Measurements from ENCODE around the gene MPHOSPH10.
"Not testable (repeated sequence)": the region's sequence is repeated elsewhere in the genome, so short reads cannot be mapped to it uniquely, and the experiment has no call there.

The MPHOSPH10 gene, protein sequence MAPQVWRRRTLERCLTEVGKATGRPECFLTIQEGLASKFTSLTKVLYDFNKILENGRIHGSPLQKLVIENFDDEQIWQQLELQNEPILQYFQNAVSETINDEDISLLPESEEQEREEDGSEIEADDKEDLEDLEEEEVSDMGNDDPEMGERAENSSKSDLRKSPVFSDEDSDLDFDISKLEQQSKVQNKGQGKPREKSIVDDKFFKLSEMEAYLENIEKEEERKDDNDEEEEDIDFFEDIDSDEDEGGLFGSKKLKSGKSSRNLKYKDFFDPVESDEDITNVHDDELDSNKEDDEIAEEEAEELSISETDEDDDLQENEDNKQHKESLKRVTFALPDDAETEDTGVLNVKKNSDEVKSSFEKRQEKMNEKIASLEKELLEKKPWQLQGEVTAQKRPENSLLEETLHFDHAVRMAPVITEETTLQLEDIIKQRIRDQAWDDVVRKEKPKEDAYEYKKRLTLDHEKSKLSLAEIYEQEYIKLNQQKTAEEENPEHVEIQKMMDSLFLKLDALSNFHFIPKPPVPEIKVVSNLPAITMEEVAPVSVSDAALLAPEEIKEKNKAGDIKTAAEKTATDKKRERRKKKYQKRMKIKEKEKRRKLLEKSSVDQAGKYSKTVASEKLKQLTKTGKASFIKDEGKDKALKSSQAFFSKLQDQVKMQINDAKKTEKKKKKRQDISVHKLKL

GRCh38 chr2:71130152-71130904 lies at the start of gene MPHOSPH10, which contains the start of gene MCEE:
MPHOSPH10 (plus strand) TSS chr2:71130634; CDS start chr2:71130666, 32 bp downstream.
MCEE (minus strand) TSS chr2:71130229; CDS start chr2:71130219, 10 bp downstream.
- DNase-seq (ENCODE audit: low read depth) = peak; percentile 74

- no peak for DNase-seq (ENCODE audit: low read depth)
Measured at GRCh38 chr2:71082402-71083252, 47.8 kb upstream of the MPHOSPH10 start.

GRCh38 chr2:71083297-71083696 lies 47.1 kb upstream of the MPHOSPH10 start:
- not testable (repeated sequence) for DNase-seq (ENCODE audit: low read depth)

DNA sequence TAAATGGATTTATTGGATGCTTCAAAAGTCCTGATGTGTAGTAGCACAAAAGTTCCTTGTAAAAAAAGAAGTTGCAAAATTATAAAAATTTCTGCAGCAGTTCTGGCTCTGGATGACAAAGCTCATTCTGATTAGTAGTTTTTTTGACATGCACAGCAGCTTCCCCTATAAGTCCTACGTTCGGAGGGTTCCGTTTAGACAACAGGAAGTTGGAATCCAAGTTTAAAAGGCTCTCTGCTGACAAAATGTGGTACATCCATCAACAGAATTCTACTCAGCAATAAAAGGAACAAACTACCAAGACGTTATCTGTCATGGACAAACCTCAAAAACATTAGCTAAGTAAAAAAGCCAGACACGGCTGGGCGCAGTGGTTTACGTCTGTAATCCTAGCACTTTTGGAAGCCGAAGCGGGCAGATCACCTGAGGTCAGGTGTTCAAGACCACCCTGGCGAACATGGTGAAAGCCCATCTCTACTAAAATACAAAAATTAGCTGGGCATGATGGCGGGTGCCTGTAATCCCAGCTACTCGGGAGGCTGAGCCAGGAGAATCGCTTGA lies 46.6 kb upstream of the MPHOSPH10 start:
- not testable (repeated sequence) for DNase-seq (ENCODE audit: low read depth)

- DNase-seq (ENCODE audit: low read depth) = not testable (repeated sequence)
Measured at GRCh38 chr2:71085325-71086003, 45.0 kb upstream of the MPHOSPH10 start.

GRCh38 chr2:71089475-71089874 lies 41.0 kb upstream of the MPHOSPH10 start:
- DNase-seq (ENCODE audit: low read depth) = not testable (repeated sequence)

DNA sequence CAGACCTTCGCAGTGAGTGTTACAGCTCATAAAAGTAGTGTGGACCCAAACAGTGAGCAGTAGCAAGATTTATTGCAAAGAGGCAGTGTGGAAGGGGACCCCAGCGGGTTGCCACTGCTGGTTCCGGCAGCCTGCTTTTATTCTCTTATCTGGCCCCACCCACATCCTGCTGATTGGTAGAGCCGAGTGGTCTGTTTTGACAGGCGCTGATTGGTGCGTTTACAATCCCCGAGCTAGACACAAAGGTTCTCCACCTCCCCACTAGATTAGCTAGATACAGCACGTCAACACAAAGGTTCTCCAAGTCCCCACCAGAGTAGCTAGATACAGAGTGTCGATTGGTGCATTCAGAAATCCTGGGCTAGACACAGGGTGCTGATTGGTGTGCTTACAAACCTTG lies 38.6 kb upstream of the MPHOSPH10 start:
- not testable (repeated sequence) for DNase-seq (ENCODE audit: low read depth)

GRCh38 chr2:71092491-71093260 lies 37.8 kb upstream of the MPHOSPH10 start:
- DNase-seq (ENCODE audit: low read depth) = not testable (repeated sequence)

GRCh38 chr2:71100195-71100964 lies 30.1 kb upstream of the MPHOSPH10 start:
- DNase-seq (ENCODE audit: low read depth) = no peak

GRCh38 chr2:71101656-71102055 lies 28.8 kb upstream of the MPHOSPH10 start:
- no peak for DNase-seq (ENCODE audit: low read depth)

DNA sequence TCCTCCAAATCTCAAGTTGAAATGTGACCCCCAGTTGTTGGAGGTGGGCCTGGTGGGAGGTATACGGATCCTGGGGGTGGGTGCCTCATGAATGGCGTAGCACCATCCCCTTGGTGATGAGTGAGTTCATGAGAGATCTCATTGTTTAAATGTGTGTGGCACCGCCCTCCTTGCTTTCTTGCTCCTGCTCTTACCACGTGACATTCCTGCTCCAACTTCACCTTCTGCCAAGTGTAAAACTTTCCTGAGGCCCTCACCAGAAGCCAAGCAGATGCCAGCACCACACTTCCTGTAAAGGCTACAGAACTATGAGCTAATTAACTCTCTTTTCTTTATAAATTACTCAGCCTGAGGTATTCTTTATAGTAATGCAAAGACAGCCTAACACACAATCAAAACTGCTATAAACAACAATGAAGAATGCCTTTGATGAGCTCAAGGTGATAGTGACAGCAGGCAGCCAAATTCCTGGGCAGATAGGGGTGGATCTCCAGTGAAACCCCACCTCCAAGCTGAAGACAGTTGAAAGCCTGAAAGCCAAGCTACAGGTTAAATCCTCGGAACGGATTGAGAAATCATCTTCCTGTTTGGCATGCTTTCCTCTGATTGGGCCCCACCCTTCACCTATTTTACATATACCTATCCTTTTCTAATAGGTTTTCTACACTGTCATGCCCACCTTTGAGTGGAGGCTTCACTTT lies 27.3 kb upstream of the MPHOSPH10 start:
- DNase-seq (ENCODE audit: low read depth) = no peak

GRCh38 chr2:71103809-71104208 lies 26.6 kb upstream of the MPHOSPH10 start:
- no peak for DNase-seq (ENCODE audit: low read depth)

GRCh38 chr2:71106463-71106862 lies 24.0 kb upstream of the MPHOSPH10 start:
- not testable (repeated sequence) for DNase-seq (ENCODE audit: low read depth)

DNA sequence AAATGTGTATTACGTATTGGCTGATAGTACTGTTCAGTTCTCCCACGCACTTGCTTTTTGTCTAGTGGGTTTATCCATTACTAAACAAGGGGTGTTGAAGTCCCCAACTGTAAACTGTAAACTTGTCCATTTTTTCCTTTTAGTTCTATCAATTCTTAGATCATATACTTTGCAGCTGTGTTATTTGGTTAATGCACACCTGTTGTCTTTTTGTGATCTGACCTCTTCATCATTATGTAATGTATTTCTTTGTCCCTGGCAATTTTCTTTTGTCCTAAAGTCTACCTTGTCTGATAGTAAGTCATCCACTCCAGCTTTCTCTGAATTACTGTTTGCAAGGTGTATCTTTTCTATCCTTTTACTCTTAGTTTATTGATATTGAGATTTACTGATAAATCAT lies 22.3 kb upstream of the MPHOSPH10 start:
- no peak for DNase-seq (ENCODE audit: low read depth)

DNA sequence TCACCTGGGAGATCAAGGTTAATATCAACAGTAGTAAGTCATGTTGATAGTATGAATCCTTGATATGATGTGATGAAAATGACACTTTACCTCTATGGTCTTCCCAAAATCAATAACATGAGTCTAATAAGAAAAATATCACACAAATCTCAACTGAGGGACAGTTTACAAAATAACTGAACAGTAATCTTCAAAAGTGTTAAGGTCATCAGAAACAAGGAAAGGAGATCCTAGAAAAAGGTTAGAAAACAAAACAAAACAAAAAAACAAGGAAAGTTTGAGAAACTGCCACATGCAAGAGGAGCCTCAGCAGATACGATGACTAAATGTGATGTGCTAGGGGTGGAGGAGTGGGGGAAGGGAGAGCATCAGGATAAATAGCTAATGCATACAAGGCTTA lies 16.6 kb upstream of the MPHOSPH10 start:
- no peak for DNase-seq (ENCODE audit: low read depth)

DNA sequence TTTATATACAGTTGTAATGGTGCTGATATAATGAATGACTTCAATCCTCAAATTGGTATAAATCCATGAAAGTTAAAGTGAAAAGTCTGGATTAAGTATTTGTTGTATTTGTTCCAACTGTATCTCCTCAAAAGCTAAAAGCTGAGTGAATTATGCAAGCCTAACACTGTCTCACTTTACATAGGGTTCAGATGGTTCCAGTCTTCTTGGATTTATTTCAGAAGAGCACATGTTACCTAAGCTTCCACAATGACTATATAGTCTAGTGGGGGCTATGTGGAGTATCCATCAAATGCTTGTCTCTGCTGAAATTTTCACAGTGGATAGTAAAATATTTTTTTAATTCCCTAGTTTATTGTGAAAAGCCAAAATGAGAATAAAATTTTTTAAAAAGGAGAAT lies 13.4 kb upstream of the MPHOSPH10 start:
- no peak for DNase-seq (ENCODE audit: low read depth)

DNA sequence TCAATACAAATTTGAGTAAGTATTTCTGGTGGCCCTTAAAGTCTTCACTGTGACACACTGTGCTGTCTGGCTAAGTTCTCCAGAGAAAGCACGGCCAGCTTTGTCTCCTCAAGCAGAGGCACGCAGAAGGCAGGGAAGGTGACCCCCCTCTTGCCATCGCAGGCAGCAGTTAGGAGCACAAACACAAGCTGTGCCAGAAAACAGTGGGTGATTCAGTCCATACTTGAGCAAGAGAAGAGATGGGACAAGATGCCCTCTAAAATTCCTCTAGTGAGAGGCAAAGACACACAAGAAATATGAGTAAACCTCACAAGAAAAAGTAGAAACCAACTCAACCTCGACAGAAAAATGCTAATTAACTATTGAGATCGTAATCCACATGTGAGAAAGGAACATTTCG lies 10.2 kb upstream of the MPHOSPH10 start:
- DNase-seq (ENCODE audit: low read depth) = no peak

DNA sequence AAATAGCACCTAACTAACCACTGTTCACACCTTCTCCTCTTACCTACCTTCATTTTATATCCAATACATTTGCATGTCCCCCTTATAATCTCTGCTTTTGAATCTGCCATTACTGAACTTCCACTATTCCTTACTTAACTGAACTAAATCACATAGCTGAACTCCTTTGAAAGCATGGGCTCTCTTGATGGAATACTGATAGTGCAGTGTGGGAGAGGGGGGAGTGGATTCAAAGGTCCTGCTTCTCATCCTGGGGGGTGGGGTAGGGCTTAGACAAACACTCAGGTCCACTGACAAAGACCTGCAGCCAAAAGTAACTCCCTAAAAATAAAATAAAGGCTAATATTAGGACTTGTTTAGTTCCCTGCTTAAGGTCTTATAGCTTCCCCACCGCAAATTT lies 9.0 kb upstream of the MPHOSPH10 start:
- no peak for DNase-seq (ENCODE audit: low read depth)

All from stimulated activated CD8-positive, alpha-beta memory T cell treated with anti-CD3 and anti-CD28 coated beads, Interleukin-15, amount 100 ng/mL, for 24 hours (primary cell).